Nephron (organoid): ENCODE results near the gene SMARCC1.
A peak's percentile ranks its signal among the peaks of the same experiment; 100 is the strongest.

Experiments used
- H3K27ac Mint-ChIP-seq, 3 experiments: 2 replicates each; pipeline ENCODE4 v1.8.0; 2020; ENCODE audit warnings: mixed read lengths in 3 of 3, mild to moderate bottlenecking in 2 of 3, moderate library complexity in 1 of 3
- H3K27me3 Mint-ChIP-seq: 2 replicates; pipeline ENCODE4 v1.8.0; 2021; ENCODE audit warnings: low read depth, mild to moderate bottlenecking, moderate library complexity, mixed read lengths
- H3K36me3 Mint-ChIP-seq: 2 replicates; pipeline ENCODE4 v1.8.0; 2020; ENCODE audit warnings: low read depth, mixed read lengths
- H3K4me1 Mint-ChIP-seq: 2 replicates; pipeline ENCODE4 v1.8.0; 2020; ENCODE audit warnings: mixed read lengths
- H3K4me3 Mint-ChIP-seq, 3 experiments: 2 replicates each; pipeline ENCODE4 v1.8.0; 2020; ENCODE audit warnings: mild to moderate bottlenecking in 3 of 3, mixed read lengths in 3 of 3, moderate library complexity in 2 of 3
- H3K9me3 Mint-ChIP-seq: 2 replicates; pipeline ENCODE4 v1.8.0; 2020; ENCODE audit warnings: mixed read lengths
- CTCF ChIP-seq, 3 experiments: fragments of 200-600 bp; sonication (generic); IDR thresholded peaks; one replicate each; pipeline ENCODE4 v1.5.0; 2021; ENCODE audit warnings: antibody characterized with exemption in 3 of 3; ENCODE audit not compliant: unreplicated experiment in 3 of 3

SMARCC1 gene

DNA sequence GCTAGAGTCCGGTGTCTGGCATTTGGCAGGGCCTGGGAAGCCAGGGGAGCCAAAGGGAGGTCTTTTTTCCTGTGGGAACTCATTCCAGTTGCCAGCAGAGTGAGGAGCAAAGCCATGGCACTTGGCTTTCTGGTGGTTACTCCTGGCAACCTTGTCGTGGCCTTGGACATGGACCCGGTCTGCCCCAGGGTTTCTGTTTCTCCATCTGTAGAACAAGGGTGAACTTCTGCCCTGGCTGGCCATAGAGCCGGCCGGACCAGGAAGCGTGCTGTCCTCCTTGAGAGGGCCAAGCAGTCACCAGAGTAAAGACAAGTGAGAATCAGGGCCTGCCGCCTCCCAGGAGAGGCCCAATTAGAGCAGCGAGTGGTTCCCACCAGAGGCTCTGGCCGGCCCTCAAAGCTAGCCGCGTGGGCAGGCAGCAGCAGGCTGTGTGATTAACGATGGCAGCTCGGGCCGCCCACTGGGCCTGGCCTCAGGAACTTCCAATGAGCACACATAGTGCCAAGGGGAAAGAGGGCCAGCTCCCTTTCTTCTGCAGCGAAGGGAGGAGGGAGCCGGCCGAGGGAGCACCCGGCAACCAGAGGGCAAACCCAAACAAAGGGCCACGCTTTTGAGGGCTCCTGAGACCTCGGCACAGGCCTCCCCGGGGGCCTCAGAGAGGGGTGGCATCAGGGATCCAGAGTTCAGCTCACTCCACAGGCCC lies 239.1 kb downstream of the SMARCC1 start:
- no peak for TF ChIP-seq CTCF (IDR thresholded peaks at IDR 0.05; ENCODE audit: unreplicated experiment in 3 of 3)
- Mint-ChIP-seq H3K4me3 (no peak overlapping the region), H3K4me1 (peaks cover 11% of the 10 kb centered on the region), H3K36me3 (no peaks in the 10 kb centered on the region), H3K27ac (peak overlapping the region in 2 of 3 experiments; percentile 25 to 26), H3K27me3 (peaks cover 8% of the 10 kb centered on the region), H3K9me3 (peaks cover 2% of the 10 kb centered on the region)

DNA sequence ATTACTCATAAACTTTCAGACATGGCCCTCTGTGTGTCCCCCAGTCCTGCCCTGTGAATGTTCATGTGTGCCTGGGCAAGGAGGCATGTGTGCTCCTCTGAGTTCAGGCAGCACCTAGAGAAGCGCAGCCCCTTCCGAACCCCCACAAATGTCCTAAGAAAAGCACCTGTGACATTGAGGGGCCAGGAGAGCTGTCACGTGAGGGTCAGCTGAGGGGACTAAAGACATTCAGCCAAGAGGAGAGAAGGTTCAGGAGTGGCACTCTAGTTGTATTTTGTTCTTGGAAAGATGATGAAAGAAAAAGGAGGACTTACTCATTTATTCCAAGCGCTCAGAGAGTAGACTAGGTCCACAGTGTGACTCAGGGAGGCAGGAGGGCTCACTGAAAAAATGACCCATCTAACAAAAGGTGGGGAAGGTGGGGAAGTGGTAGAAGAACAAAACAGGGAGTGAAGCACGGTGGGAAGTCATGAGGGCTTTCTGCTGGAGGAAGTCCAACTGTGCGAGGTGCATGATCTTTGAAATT lies 240.0 kb downstream of the SMARCC1 start:
- peak overlapping the region in 1 of 3 experiments; percentile 37 for H3K4me3 Mint-ChIP-seq
- peaks cover 2% of the 10 kb centered on the region for H3K9me3 Mint-ChIP-seq
- H3K27ac Mint-ChIP-seq = peak overlapping the region in 1 of 3 experiments; percentile 61
- peaks cover 11% of the 10 kb centered on the region for H3K4me1 Mint-ChIP-seq
- TF ChIP-seq CTCF (IDR thresholded peaks at IDR 0.05; ENCODE audit: unreplicated experiment in 3 of 3) = no peak
- H3K36me3 Mint-ChIP-seq = no peaks in the 10 kb centered on the region
- peaks cover 8% of the 10 kb centered on the region for H3K27me3 Mint-ChIP-seq

GRCh38 chr3:47540281-47540680 lies 241.4 kb downstream of the SMARCC1 start:
- H3K36me3 Mint-ChIP-seq = no peaks in the 10 kb centered on the region
- H3K4me1 Mint-ChIP-seq = peaks cover 11% of the 10 kb centered on the region
- peaks cover 2% of the 10 kb centered on the region for H3K9me3 Mint-ChIP-seq
- no peak overlapping the region for H3K27ac Mint-ChIP-seq
- TF ChIP-seq CTCF (IDR thresholded peaks at IDR 0.05; ENCODE audit: unreplicated experiment in 3 of 3) = no peak
- H3K27me3 Mint-ChIP-seq = peaks cover 8% of the 10 kb centered on the region
- H3K4me3 Mint-ChIP-seq = no peak overlapping the region

- Mint-ChIP-seq H3K9me3 (peaks cover 8% of the 10 kb centered on the region), H3K36me3 (no peaks in the 10 kb centered on the region), H3K27ac (no peak overlapping the region), H3K4me3 (no peak overlapping the region), H3K4me1 (peaks cover 7% of the 10 kb centered on the region), H3K27me3 (peaks cover 15% of the 10 kb centered on the region)
- no peak for TF ChIP-seq CTCF (IDR thresholded peaks at IDR 0.05; ENCODE audit: unreplicated experiment in 3 of 3)
These were observed 244.7 kb downstream of the SMARCC1 start for GRCh38 chr3:47536967-47537366.

DNA sequence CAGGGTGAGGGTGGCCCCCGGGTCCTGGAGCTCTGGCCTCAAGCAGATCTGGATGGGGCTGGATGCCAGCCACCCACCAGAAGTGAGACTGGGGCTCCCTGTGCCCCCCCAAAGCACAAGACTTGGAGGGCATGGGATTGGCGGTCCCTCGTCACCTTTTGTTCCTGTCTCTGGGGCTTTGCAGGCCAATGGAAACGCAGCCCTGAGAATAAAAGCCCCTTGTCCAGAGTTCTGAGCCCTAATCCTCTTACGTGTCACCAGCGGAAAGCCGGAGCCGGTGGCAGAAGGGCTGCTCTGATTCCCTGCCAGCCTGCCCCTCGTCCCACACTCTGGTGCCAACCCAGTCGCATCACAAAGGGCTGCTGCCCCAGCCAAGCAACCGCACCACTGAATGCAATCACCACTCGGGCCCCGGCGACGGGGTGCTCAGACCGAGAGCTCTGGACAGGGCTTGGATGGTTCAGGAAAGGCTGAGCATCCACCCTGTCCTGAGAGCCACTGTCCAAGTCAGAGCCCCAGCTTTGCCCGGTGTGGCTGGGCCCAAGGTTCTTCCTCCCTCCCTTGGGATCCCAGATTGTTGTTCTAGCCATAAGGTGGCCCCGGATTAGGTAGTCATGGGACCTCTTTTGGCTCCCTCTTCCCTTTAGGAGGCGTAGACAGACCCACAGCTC lies 245.3 kb downstream of the SMARCC1 start:
- Mint-ChIP-seq H3K36me3 (no peaks in the 10 kb centered on the region), H3K4me1 (peaks cover under 1% of the 10 kb centered on the region), H3K4me3 (no peak overlapping the region), H3K27me3 (peaks cover 9% of the 10 kb centered on the region), H3K9me3 (peaks cover 8% of the 10 kb centered on the region), H3K27ac (no peak overlapping the region)
- TF ChIP-seq CTCF (IDR thresholded peaks at IDR 0.05; ENCODE audit: unreplicated experiment in 3 of 3) = no peak
